Neural cell (in vitro differentiated cells): ENCODE results near the gene LAYN. TPM values are rescaled to one million over a fixed set of nuclear protein-coding genes. Genes with fewer than 3 reads are reported as not detected.

Experiments
- H2AFZ ChIP-seq: fragments of 200-600, 300-800 bp; sonication (generic), shearing (Covaris generic); 2 replicates; pipeline ENCODE4 v1.6.0; 2014; ENCODE audit warnings: low read depth, mild to moderate bottlenecking, antibody characterized with exemption, low read length, moderate library complexity
- H3F3A ChIP-seq: fragments of 200-600 bp; shearing (Covaris generic); 2 replicates; pipeline ENCODE4 v1.6.1; 2016; ENCODE audit warnings: mild to moderate bottlenecking, moderate library complexity, mixed read lengths, antibody characterized with exemption, low read length; ENCODE audit not compliant: insufficient read depth, poor library complexity, severe bottlenecking
- H3K27ac ChIP-seq: fragments of 200-600, 300-800 bp; sonication (generic), shearing (Covaris generic); 2 replicates; pipeline ENCODE4 v1.5.1; 2014; ENCODE audit warnings: mild to moderate bottlenecking, low read length, moderate library complexity
- H3K27me3 ChIP-seq: fragments of 300-800, 200-600 bp; sonication (generic), shearing (Covaris generic); 2 replicates; pipeline ENCODE4 v1.6.0; 2014; ENCODE audit warnings: mild to moderate bottlenecking, low read depth, low read length, moderate library complexity; ENCODE audit not compliant: insufficient read depth
- H3K36me3 ChIP-seq: fragments of 300-800, 200-600 bp; sonication (generic), shearing (Covaris generic); 2 replicates; pipeline ENCODE4 v1.5.1; 2014; ENCODE audit warnings: mild to moderate bottlenecking, antibody characterized with exemption, low read length, moderate library complexity; ENCODE audit not compliant: insufficient read depth
- H3K4me2 ChIP-seq: fragments of 300-800, 200-600 bp; sonication (generic), shearing (Covaris generic); 2 replicates; pipeline ENCODE4 v1.6.0; 2014; ENCODE audit warnings: mild to moderate bottlenecking, low read length
- H3K4me3 ChIP-seq: fragments of 300-800, 200-600 bp; sonication (generic), shearing (Covaris generic); 2 replicates; pipeline ENCODE4 v1.5.1; 2014; ENCODE audit warnings: mild to moderate bottlenecking, low read length, moderate library complexity
- H3K79me2 ChIP-seq: fragments of 200-600 bp; shearing (Covaris generic); replicated peaks from 2 replicates; pipeline ENCODE4 v1.6.0; 2014; ENCODE audit warnings: mild to moderate bottlenecking, low read length, moderate library complexity; ENCODE audit not compliant: insufficient read depth
- H3K9ac ChIP-seq: fragments of 300-800, 200-600 bp; sonication (generic), shearing (Covaris generic); 2 replicates; pipeline ENCODE4 v1.6.1; 2016; ENCODE audit warnings: mild to moderate bottlenecking, low read length, mixed read lengths
- H3K9me2 ChIP-seq: fragments of 200-600 bp; shearing (Covaris generic); 2 replicates; pipeline ENCODE4 v1.6.1; 2016; ENCODE audit warnings: mild to moderate bottlenecking, low read length, mixed read lengths; ENCODE audit not compliant: insufficient read depth
- H3K9me3 ChIP-seq: fragments of 200-600, 300-800 bp; sonication (generic), shearing (Covaris generic); 2 replicates; pipeline ENCODE4 v1.6.1; 2016; ENCODE audit warnings: mild to moderate bottlenecking, mixed run types, low read length, moderate library complexity, mixed read lengths
- H4K20me1 ChIP-seq: fragments of 200-600 bp; shearing (Covaris generic); 2 replicates; pipeline ENCODE4 v1.6.1; 2016; ENCODE audit warnings: mild to moderate bottlenecking, mixed run types; ENCODE audit not compliant: insufficient read depth
- SMC3 ChIP-seq: fragments of 450-650 bp; conservative IDR thresholded peaks from 2 replicates; pipeline ENCODE4 v1.6.1; 2014; ENCODE audit warnings: antibody characterized with exemption, mild to moderate bottlenecking, moderate library complexity; ENCODE audit not compliant: poor library complexity
- TAF1 ChIP-seq: IDR thresholded peaks from 2 replicates; pipeline ENCODE4 v1.6.1; 2012; ENCODE audit warnings: low read depth
- polyA plus RNA-seq: library from polyadenylated mRNA; depleted of rRNA; stranded (reverse); fragments of >200 nt; gene quantifications from 2 replicates; pipeline ENCODE4 v1.2.3, GENCODE V29; 2014
- TF ChIP-seq, protein P1 (sequence below): fragments of 450-650 bp; IDR thresholded peaks from 2 replicates; pipeline ENCODE4 v1.5.1; 2014; ENCODE audit warnings: antibody characterized with exemption, mild to moderate bottlenecking, moderate library complexity; ENCODE audit not compliant: poor library complexity, severe bottlenecking
- TF ChIP-seq, protein P2 (sequence below): IDR thresholded peaks from 2 replicates; pipeline ENCODE4 v1.6.1; 2012; ENCODE audit warnings: borderline replicate concordance

The LAYN gene
- polyA plus RNA-seq, 1 donor from 2014 or later = not detected

DNA sequence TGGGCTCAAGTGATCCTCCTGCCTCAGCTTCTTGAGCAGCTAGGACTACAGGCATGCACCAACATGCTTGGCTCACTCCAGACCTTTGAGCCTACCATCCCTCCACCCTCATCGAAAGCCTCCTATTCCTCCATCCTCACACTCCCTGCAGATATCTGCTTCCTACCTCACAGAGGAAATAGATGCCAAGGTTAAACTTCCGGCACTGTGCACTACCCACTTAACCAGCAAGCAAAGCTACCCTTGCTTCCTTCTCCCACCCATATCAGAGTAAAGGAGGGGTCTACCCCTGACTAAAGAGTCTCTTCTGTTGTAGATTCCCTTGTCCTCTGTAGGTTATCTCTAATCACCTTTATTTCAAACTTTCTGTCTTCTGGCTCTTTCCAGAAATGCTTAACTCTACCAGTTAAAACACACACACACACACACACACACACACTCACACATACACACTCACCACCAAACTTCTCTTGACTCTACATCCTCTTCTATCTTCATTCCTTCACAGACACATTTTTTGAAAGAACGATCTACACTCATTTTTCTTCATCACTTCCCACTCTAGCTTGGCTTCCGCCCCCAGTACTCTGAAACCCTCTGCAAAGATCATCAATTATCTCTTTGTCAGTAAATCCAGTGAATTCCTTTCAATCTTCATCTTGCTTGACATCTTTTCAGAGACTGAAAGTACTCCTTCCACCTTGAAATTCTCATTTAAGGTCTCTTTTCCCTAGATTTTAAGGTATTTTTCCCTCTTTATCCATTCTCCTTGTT is 50.9 kb downstream of the LAYN start:
- TF ChIP-seq, protein P1, sequence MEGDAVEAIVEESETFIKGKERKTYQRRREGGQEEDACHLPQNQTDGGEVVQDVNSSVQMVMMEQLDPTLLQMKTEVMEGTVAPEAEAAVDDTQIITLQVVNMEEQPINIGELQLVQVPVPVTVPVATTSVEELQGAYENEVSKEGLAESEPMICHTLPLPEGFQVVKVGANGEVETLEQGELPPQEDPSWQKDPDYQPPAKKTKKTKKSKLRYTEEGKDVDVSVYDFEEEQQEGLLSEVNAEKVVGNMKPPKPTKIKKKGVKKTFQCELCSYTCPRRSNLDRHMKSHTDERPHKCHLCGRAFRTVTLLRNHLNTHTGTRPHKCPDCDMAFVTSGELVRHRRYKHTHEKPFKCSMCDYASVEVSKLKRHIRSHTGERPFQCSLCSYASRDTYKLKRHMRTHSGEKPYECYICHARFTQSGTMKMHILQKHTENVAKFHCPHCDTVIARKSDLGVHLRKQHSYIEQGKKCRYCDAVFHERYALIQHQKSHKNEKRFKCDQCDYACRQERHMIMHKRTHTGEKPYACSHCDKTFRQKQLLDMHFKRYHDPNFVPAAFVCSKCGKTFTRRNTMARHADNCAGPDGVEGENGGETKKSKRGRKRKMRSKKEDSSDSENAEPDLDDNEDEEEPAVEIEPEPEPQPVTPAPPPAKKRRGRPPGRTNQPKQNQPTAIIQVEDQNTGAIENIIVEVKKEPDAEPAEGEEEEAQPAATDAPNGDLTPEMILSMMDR = no peak
- TF ChIP-seq SMC3 = no peak
- H3F3A ChIP-seq = no peaks in the 10 kb centered on the region
- no peaks in the 10 kb centered on the region for H3K79me2 ChIP-seq
- H3K4me2 ChIP-seq = no peak overlapping the region
- H3K36me3 ChIP-seq = no peaks in the 10 kb centered on the region
- no peaks in the 10 kb centered on the region for H3K9me3 ChIP-seq
- no peak overlapping the region for H3K27ac ChIP-seq
- H2AFZ ChIP-seq = no peak overlapping the region
- H3K27me3 ChIP-seq = no peaks in the 10 kb centered on the region
- H3K9me2 ChIP-seq = no peaks in the 10 kb centered on the region
- H3K4me3 ChIP-seq = no peak overlapping the region
- no peaks in the 10 kb centered on the region for H4K20me1 ChIP-seq
- H3K9ac ChIP-seq = no peak overlapping the region

DNA sequence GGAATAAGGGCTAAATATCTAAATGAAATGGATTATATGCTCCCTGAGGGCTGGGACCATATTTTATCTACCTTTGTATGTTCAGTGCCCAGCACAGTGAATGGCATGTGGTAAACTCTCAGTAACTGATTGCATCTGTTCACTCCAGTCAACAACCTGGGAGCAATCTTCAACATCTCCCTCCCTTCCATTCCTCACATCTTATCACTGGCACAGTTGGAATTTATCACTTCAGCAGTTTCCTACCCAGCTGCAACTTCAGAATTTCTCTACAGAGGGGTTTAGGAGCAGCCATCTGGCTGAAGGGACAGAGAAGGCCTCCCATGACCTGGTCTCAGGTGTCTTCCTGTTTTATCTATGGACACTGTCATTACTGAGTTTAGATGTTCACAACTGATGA is 52.0 kb downstream of the LAYN start:
- Histone ChIP-seq H3K9me2 (no peaks in the 10 kb centered on the region), H3F3A (no peaks in the 10 kb centered on the region), H3K4me2 (no peak overlapping the region)

More for the DNA sequence above, 52.0 kb downstream of the LAYN start:
- H2AFZ ChIP-seq = no peak overlapping the region
- H3K27me3 ChIP-seq = no peaks in the 10 kb centered on the region
- no peaks in the 10 kb centered on the region for H4K20me1 ChIP-seq
- H3K27ac ChIP-seq = no peak overlapping the region
- no peak overlapping the region for H3K4me3 ChIP-seq
- no peaks in the 10 kb centered on the region for H3K36me3 ChIP-seq
- no peaks in the 10 kb centered on the region for H3K9me3 ChIP-seq
- no peaks in the 10 kb centered on the region for H3K79me2 ChIP-seq
- TF ChIP-seq, protein P2, sequence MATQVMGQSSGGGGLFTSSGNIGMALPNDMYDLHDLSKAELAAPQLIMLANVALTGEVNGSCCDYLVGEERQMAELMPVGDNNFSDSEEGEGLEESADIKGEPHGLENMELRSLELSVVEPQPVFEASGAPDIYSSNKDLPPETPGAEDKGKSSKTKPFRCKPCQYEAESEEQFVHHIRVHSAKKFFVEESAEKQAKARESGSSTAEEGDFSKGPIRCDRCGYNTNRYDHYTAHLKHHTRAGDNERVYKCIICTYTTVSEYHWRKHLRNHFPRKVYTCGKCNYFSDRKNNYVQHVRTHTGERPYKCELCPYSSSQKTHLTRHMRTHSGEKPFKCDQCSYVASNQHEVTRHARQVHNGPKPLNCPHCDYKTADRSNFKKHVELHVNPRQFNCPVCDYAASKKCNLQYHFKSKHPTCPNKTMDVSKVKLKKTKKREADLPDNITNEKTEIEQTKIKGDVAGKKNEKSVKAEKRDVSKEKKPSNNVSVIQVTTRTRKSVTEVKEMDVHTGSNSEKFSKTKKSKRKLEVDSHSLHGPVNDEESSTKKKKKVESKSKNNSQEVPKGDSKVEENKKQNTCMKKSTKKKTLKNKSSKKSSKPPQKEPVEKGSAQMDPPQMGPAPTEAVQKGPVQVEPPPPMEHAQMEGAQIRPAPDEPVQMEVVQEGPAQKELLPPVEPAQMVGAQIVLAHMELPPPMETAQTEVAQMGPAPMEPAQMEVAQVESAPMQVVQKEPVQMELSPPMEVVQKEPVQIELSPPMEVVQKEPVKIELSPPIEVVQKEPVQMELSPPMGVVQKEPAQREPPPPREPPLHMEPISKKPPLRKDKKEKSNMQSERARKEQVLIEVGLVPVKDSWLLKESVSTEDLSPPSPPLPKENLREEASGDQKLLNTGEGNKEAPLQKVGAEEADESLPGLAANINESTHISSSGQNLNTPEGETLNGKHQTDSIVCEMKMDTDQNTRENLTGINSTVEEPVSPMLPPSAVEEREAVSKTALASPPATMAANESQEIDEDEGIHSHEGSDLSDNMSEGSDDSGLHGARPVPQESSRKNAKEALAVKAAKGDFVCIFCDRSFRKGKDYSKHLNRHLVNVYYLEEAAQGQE = no peak
- TF ChIP-seq TAF1 = no peak
- TF ChIP-seq, protein P1 = no peak
- no peak for TF ChIP-seq SMC3
- no peak overlapping the region for H3K9ac ChIP-seq
